ENCODE measurements around the gene GFRA4.

Gene GFRA4

GRCh38 chr20:3663031-3663701, at the start of gene GFRA4:
Gene GFRA4 (minus strand): TSS chr20:3663399. CDS start chr20:3663399, 0 bp downstream.
- no peak for DNase-seq

GRCh38 chr20:3712279-3712873, 49.2 kb upstream of the GFRA4 start, which contains the start of gene SIGLEC1:
Gene SIGLEC1 (minus strand): TSS chr20:3712600. CDS start chr20:3707128, 5,472 bp downstream.
- DNase-seq: peak in 7 of 14 donors; percentile 13 to 56 (median 21)

DNA sequence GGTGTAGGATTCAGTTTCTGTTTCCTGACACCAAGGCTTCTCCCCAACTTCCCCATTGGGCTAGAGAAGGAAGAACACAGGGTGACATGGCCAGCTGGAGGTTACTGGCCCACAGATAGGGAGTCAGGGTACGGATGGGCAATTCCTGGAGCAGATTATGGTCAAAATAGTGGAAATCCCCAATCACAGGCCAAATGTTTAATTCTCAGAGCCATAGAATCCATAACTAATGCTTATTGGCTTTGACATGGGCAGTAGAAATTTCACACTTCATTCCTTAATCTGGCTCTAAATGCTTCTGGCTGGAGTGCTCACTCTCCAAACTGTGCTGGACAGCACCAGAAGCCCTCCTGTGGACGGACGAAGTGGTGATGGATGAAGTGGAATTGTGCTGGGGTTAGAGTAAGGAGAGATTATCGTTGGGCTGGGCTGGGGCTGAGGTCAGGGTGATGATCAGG, 48.3 kb upstream of the GFRA4 start:
- DNase-seq: no peak

GRCh38 chr20:3710703-3711483, 47.7 kb upstream of the GFRA4 start:
- peak in 11 of 14 donors; percentile 13 to 84 (median 39) for DNase-seq

DNA sequence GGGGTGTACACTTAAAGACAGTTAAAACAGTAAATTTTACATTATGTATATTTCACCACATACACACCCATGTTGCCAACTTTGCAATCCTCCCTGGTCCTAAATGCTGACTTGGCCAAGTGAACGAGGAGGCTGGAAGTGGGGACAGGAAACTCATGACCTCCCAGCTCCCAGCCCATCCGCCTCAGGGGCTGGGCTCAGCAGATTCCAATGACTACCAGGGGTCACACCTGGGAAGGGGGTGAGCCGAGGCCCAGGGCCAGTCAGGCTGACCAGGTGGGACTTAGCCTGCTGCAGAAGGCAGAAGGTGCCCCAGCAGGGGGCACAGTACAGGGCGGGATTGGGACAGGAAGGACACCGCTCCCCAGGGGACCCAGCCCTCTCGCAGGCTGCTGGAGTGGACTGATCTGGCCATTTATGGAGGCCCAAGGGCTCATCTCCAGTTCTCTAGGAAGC, 46.8 kb upstream of the GFRA4 start:
- no peak for DNase-seq

DNA sequence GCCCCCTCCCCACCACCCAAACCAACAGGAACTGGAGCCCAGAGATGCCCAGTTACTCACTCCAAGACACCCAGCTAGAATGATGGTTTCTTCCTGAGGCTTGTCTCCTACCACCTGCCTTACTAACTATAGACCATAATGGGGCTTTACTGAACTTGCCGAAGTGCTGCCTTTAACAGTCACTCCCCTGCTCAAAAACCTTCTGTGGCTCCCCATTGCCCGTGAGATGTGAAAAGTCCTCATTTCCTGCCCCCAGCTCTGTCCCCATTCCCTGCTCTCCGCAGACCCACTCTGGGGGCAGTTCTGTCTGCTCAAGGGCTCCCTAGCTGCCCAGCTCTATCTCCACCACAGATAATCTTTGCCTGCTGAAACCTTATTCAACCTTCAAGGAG, 44.3 kb upstream of the GFRA4 start:
- no peak for DNase-seq

GRCh38 chr20:3706774-3707507, 43.7 kb upstream of the GFRA4 start:
- peak in 2 of 14 donors; percentile 12 to 42 for DNase-seq

- no peak for DNase-seq
Measured at GRCh38 chr20:3705970-3706739, 43.0 kb upstream of the GFRA4 start.

DNA sequence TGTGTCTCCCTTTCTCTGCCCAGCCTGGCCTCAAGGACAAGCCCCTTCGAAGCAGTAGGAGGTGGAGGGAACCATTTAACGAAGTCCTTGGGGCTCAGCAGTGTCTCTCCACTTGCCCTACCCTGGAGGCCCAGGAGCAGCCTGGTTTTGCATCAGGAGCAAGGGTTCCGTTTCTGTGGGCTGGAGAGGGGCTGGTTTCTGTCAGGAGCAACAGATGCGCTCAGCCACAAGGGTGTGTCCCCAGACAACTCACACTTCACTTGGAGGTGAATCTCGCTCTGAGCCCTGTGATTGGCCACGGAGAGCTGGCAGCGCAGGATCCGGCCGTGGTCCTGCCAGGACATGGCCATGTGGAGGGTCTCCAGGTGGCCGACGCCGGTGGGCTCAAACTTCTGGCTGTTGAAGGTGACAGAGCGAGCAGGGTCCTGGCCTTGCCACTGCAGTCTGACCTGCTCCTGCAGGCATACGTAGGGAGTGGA, 42.3 kb upstream of the GFRA4 start:
- no peak for DNase-seq

GRCh38 chr20:3704087-3704486, 40.9 kb upstream of the GFRA4 start:
- DNase-seq: no peak

GRCh38 chr20:3702611-3703391, 39.6 kb upstream of the GFRA4 start:
- DNase-seq: no peak

GRCh38 chr20:3701061-3701998, 38.1 kb upstream of the GFRA4 start:
- DNase-seq: no peak

DNA sequence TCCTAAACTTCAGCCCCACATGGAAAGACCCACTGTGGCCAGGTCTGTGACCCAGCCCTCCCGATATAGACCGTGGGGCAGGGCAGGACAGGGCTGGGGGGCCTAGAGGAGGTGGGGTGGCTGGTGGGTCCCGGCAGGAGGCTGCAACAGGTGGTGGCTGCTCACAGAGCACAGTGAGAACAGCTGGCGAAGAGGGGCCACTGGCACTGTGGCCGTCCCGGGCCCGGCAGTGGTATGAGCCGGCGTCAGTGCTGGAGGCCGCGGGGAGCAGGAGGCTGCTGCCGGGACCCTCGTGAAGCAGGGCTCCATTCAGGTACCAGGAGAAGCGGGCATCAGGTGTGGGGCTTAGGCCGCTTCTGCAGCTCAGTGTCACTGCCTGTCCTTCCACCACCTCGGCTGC, 35.8 kb upstream of the GFRA4 start:
- DNase-seq: no peak

DNA sequence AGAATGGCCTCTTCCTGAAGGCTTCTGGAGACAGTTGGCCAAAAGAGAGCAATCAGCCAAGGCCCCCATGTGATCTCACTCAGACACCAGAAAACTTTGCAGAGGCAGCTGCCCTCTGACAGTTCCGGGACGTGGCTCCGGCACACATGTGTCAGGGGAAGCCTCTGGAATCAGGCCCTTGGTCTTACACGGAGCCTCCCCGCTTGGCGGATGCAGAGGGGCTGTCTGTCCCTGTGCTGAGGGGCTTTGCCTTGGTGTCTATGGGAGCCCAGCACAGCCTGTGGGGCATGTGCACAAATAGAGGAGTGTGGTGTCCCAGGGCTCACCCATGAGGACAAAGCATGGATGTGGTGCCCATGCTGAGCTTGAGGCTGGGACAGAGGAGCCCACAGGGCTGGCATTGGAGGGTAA, 35.4 kb upstream of the GFRA4 start:
- DNase-seq: no peak

- no peak for DNase-seq
Measured at GRCh38 chr20:3697588-3698305, 34.5 kb upstream of the GFRA4 start.

DNA sequence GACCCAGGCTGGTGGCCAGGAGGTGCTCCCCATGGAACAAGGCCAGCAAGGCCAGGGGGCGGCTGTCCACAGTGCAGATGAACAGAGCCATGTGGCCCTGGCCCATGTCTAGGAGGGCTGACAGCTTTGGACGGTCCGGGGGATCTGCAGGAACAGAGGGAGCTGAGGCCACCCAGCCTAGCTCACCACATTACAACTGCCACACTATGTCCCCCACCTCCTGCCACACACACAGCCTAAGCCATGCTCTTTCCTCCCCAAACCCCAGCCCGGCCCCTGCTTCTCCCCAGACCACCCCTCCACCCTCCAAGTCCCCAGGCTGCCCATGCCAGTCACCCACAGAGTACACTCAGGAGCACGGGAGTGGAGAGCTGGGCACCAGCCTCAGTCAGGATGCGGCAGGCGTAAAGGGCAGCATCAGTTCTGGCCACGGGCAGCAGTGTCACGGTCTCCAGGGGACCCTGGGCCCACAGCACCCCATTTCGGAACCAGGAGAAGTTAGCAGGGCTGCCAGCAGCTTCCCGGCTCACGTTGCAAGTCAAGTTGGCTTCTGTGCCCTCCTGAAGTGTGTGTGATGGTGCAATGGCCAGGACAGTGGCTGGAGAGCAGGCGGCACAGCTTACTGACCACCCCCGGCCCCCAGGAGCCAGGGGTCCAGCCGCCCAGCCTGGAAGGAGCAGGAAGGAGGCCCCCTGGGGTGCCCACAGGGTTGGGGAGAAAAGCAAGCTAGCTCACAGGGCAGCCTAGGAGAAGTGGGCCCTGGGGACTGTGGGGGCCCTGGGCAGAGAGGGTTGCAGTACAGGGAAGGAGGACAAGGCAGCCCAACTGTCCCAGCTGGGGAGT, 33.8 kb upstream of the GFRA4 start:
- no peak for DNase-seq

- no peak for DNase-seq
Measured at GRCh38 chr20:3696200-3696599, 33.0 kb upstream of the GFRA4 start.

GRCh38 chr20:3694864-3695263, 31.7 kb upstream of the GFRA4 start:
- no peak for DNase-seq
